ENCODE data around the gene HRH2. TPM values are rescaled to one million over a fixed set of nuclear protein-coding genes. Genes with fewer than 3 reads are reported as not detected.

HRH2 gene
- total and polyA plus RNA-seq, 2 experiments from 2014 or later: not detected

DNA sequence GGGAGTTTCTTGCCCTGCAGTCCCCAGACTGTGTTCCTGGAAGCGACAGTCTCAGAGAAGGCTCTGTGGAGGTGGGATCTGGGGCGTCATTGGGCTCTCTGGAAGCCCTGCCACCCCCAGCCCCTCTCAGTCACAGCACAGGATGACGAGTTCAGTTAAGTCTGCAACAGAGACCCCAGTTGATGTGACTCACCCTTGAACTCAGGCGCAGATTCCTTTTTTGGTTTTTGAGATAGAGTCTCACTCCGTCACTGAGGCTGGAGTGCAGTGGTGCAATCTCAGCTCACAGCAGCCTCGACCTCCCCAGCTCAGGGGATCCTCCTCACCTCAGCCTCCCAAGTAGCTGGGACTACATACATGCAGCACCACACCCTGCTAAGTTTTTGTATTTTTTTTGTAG, 8.3 kb downstream of the HRH2 start:
- Histone ChIP-seq H3K4me1 (ENCODE audit: insufficient read depth) (no peaks in the 10 kb centered on the region), H3K9me2 (ENCODE audit: insufficient read depth) (no peaks in the 10 kb centered on the region), H3K9ac (no peak overlapping the region), H2AFZ (no peak overlapping the region), H3F3A (ENCODE audit: insufficient read depth) (no peaks in the 10 kb centered on the region), H3K27ac (no peak overlapping the region), H3K27me3 (replicated peaks; ENCODE audit: insufficient read depth) (no peaks in the 10 kb centered on the region), H3K9me3 (ENCODE audit: low read depth) (no peaks in the 10 kb centered on the region), H4K20me1 (ENCODE audit: insufficient read depth) (no peaks in the 10 kb centered on the region), H3K4me3 (no peak overlapping the region), H3K79me2 (ENCODE audit: insufficient read depth) (no peaks in the 10 kb centered on the region), H3K36me3 (ENCODE audit: low read depth) (no peaks in the 10 kb centered on the region), H3K4me2 (ENCODE audit: unreplicated experiment) (no peak overlapping the region)
- in situ Hi-C loops (cut with MboI): no loop called here
- 25% methylated on average over 6 of the region's 6 CpGs for WGBS, 2 experiments (ENCODE audit: low coverage in 1 of 2, low lambda C conversion rate in 2 of 2, missing lambda C conversion rate in 2 of 2)
- DNase-seq: no peak
- no peak for TF ChIP-seq EZH2phosphoT487 (IDR thresholded peaks at IDR 0.05; ENCODE audit: insufficient read depth, low read depth)
- no peak for TF ChIP-seq EZH2 (IDR thresholded peaks at IDR 0.05; ENCODE audit: insufficient read depth, poor library complexity, severe bottlenecking)

DNA sequence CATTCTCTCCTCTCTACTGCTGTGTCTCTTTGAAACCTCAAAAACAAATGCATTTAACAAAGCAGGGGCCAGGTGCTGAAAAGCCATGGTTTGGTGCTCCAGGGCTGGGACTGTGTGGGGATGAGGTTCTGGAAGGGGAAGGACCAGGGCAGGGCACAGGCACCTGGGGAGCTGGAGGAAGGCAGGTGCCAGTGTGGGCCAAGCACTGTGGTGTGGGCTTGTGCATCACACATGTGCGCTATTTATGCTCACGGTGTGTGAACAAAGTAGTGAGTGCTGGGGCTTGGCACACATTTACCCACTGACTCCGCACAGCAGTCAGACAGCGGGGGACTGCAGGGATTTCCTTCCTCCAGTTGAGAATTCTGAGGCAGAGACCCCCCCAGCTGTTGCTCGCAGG, 10.1 kb downstream of the HRH2 start:
- no peak overlapping the region for H3K9ac ChIP-seq
- H2AFZ ChIP-seq: no peak overlapping the region
- H3K4me1 ChIP-seq (ENCODE audit: insufficient read depth): no peaks in the 10 kb centered on the region
- H4K20me1 ChIP-seq (ENCODE audit: insufficient read depth): no peaks in the 10 kb centered on the region
- WGBS, 2 experiments (ENCODE audit: low coverage in 1 of 2, low lambda C conversion rate in 2 of 2, missing lambda C conversion rate in 2 of 2): 27 to 33% methylated on average over 5 of the region's 5 CpGs
- TF ChIP-seq EZH2phosphoT487 (IDR thresholded peaks at IDR 0.05; ENCODE audit: insufficient read depth, low read depth) (no peak), EZH2 (IDR thresholded peaks at IDR 0.05; ENCODE audit: insufficient read depth, poor library complexity, severe bottlenecking) (no peak)
- no peaks in the 10 kb centered on the region for H3F3A ChIP-seq (ENCODE audit: insufficient read depth)
- no peaks in the 10 kb centered on the region for H3K9me3 ChIP-seq (ENCODE audit: low read depth)
- no peaks in the 10 kb centered on the region for H3K27me3 ChIP-seq (replicated peaks; ENCODE audit: insufficient read depth)
- no peak overlapping the region for H3K27ac ChIP-seq
- in situ Hi-C loops (cut with MboI): no loop called here
- DNase-seq: no peak
- H3K79me2 ChIP-seq (ENCODE audit: insufficient read depth): no peaks in the 10 kb centered on the region
- H3K4me3 ChIP-seq: no peak overlapping the region
- no peaks in the 10 kb centered on the region for H3K9me2 ChIP-seq (ENCODE audit: insufficient read depth)
- no peaks in the 10 kb centered on the region for H3K36me3 ChIP-seq (ENCODE audit: low read depth)
- H3K4me2 ChIP-seq (ENCODE audit: unreplicated experiment): no peak overlapping the region

DNA sequence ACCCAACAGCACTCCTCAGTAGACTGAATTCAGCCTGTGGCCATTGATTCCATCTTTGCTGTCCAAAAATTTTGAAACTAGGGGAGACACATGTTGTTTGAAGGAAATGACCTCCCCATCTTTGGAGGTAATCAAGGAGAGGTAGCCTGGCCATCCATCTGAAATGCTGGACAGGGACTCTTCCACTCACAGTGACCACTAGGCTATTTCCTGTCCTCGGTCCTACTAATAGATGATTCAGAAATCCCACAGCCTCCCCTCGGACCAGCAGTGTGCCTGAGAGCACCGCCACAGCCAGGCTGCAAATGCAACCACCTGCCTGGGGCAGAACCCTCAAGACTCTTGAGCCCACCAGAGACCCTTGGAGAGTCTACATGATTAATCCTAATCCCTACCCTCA, 12.5 kb downstream of the HRH2 start:
- Histone ChIP-seq H3K36me3 (ENCODE audit: low read depth) (no peaks in the 10 kb centered on the region), H3K79me2 (ENCODE audit: insufficient read depth) (no peaks in the 10 kb centered on the region), H3K4me1 (ENCODE audit: insufficient read depth) (no peaks in the 10 kb centered on the region), H3K9me2 (ENCODE audit: insufficient read depth) (no peaks in the 10 kb centered on the region), H2AFZ (no peak overlapping the region), H4K20me1 (ENCODE audit: insufficient read depth) (no peaks in the 10 kb centered on the region), H3K27ac (no peak overlapping the region), H3K4me2 (ENCODE audit: unreplicated experiment) (no peak overlapping the region), H3F3A (ENCODE audit: insufficient read depth) (no peaks in the 10 kb centered on the region), H3K9me3 (ENCODE audit: low read depth) (no peaks in the 10 kb centered on the region), H3K27me3 (replicated peaks; ENCODE audit: insufficient read depth) (no peaks in the 10 kb centered on the region), H3K4me3 (no peak overlapping the region), H3K9ac (no peak overlapping the region)
- DNase-seq: no peak
- TF ChIP-seq EZH2phosphoT487 (IDR thresholded peaks at IDR 0.05; ENCODE audit: insufficient read depth, low read depth) (no peak), EZH2 (IDR thresholded peaks at IDR 0.05; ENCODE audit: insufficient read depth, poor library complexity, severe bottlenecking) (no peak)
- WGBS, 2 experiments (ENCODE audit: low coverage in 1 of 2, low lambda C conversion rate in 2 of 2, missing lambda C conversion rate in 2 of 2): 20 to 35% methylated on average over 2 to 3 of the region's 3 CpGs
- in situ Hi-C loops (cut with MboI): no loop called here

DNA sequence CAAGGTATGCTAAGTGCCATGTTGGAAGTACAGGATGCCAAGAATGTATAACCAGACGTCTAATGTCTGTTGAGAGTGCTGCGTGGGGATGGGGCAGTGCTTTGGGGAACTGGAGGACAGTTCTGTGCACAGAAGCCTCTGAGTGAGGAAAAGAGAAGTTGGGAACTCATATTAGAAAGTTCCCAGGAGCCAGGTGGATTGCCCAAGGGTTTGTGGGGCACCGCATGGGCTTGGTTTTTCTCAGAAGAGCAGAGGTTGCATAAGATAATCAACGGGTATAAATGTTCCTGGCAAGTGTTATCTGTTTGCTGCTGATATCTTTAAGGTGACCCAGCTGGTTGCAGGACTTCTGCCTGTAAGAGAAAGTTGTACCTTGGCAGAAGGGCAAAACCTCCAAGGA, 13.1 kb downstream of the HRH2 start:
- Histone ChIP-seq H3K27ac (no peak overlapping the region), H3K4me1 (ENCODE audit: insufficient read depth) (no peaks in the 10 kb centered on the region), H3K9me2 (ENCODE audit: insufficient read depth) (no peaks in the 10 kb centered on the region), H3F3A (ENCODE audit: insufficient read depth) (no peaks in the 10 kb centered on the region), H3K4me3 (no peak overlapping the region), H3K9ac (no peak overlapping the region), H3K36me3 (ENCODE audit: low read depth) (no peaks in the 10 kb centered on the region), H2AFZ (no peak overlapping the region), H3K27me3 (replicated peaks; ENCODE audit: insufficient read depth) (no peaks in the 10 kb centered on the region), H4K20me1 (ENCODE audit: insufficient read depth) (no peaks in the 10 kb centered on the region), H3K9me3 (ENCODE audit: low read depth) (no peaks in the 10 kb centered on the region), H3K4me2 (ENCODE audit: unreplicated experiment) (no peak overlapping the region), H3K79me2 (ENCODE audit: insufficient read depth) (no peaks in the 10 kb centered on the region)
- in situ Hi-C loops (cut with MboI): no loop called here
- TF ChIP-seq EZH2 (IDR thresholded peaks at IDR 0.05; ENCODE audit: insufficient read depth, poor library complexity, severe bottlenecking) (no peak), EZH2phosphoT487 (IDR thresholded peaks at IDR 0.05; ENCODE audit: insufficient read depth, low read depth) (no peak)
- 3 to 7% methylated on average over 4 of the region's 4 CpGs for WGBS, 2 experiments (ENCODE audit: low coverage in 1 of 2, low lambda C conversion rate in 2 of 2, missing lambda C conversion rate in 2 of 2)
- no peak for DNase-seq
